K562 (cell line): Measurements from ENCODE around the gene PLD1. TPM values are rescaled to one million over a fixed set of nuclear protein-coding genes. Genes with fewer than 3 reads are reported as not detected.

Experiments used
- ATAC-seq: fragments of 200-7000 bp; cut with Tn5 transposase; 3 replicates; pipeline ENCODE4 v1.9.1; 2020; ENCODE audit warnings: moderate library complexity
- BruUV-seq: library from RNA; stranded (reverse); fragments of 400-500 nt; replicated peaks from 2 replicates; lab custom pipeline; 2021; lab: Mats Ljungman, UMichigan
- CTCF ChIA-PET: fragments of 300-600 bp; formaldehyde crosslinking; extraction: SDS; loops from one replicate; lab custom pipeline; 2021; ENCODE audit warnings: low intra/inter-chr PET ratio; lab: Yijun Ruan, JAX
- POLR2A ChIA-PET: fragments of 300-600, 350-650 bp; sonication (Branson Sonifier 250); formaldehyde crosslinking; extraction: SDS; loops from one replicate; lab custom pipeline; 2021; ENCODE audit warnings: antibody characterized with exemption, inconsistent platforms; lab: Yijun Ruan, JAX
- DNase-seq, 4 experiments: peaks; one replicate each; pipeline versions ENCODE4 v3.0.0 to v3.0.0-alpha.2; 2011 to 2018; ENCODE audit warnings: low spot score in 3 of 4, mixed read lengths in 3 of 4; ENCODE audit errors: extremely low read depth in 1 of 4
- FAIRE-seq: peaks from 2 replicates; lab custom pipeline; 2011; peaks lifted over from hg19 to GRCh38; lab: Jason Lieb, UNC
- H2AFZ ChIP-seq: 2 replicates; pipeline ENCODE4 v1.6.0; 2011; ENCODE audit warnings: low read depth, low read length, control low read depth, inconsistent platforms
- H3K27ac ChIP-seq: fragments of 200-600 bp; 3 replicates; pipeline ENCODE4 v1.8.0; 2011; ENCODE audit warnings: low read depth, mild to moderate bottlenecking, control low read depth, inconsistent platforms, low read length, moderate library complexity, mixed read lengths; ENCODE audit errors: extremely low read depth
- H3K27me3 ChIP-seq, 2 experiments: fragments of 300-600 bp in 1 of 2; 2 replicates in 1 of 2; 3 replicates in 1 of 2; pipeline versions ENCODE4 v1.6.0 to v1.8.0; 2011; ENCODE audit warnings: inconsistent platforms in 2 of 2, low read length in 2 of 2, mild to moderate bottlenecking in 1 of 2, mixed read lengths in 1 of 2, moderate library complexity in 1 of 2; ENCODE audit not compliant: control insufficient read depth in 2 of 2, insufficient read depth in 2 of 2
- H3K36me3 ChIP-seq: fragments of 300-600 bp; 3 replicates; pipeline ENCODE4 v1.8.0; 2011; ENCODE audit warnings: mild to moderate bottlenecking, low read length, inconsistent platforms; ENCODE audit not compliant: control insufficient read depth, insufficient read depth
- H3K4me1 ChIP-seq, 2 experiments: fragments of 200-600 bp in 1 of 2; replicated peaks in 1 of 2; 2 replicates in 1 of 2; 3 replicates in 1 of 2; pipeline versions ENCODE4 v1.5.1 to v1.8.0; 2011; ENCODE audit warnings: inconsistent platforms in 2 of 2, low read length in 2 of 2, mild to moderate bottlenecking in 1 of 2, mixed read lengths in 1 of 2, moderate library complexity in 1 of 2; ENCODE audit not compliant: control insufficient read depth in 2 of 2, insufficient read depth in 2 of 2
- H3K4me2 ChIP-seq: 2 replicates; pipeline ENCODE4 v1.6.1; 2011; ENCODE audit warnings: low read length, control low read depth, inconsistent platforms, mixed read lengths; ENCODE audit not compliant: insufficient read depth
- H3K4me3 ChIP-seq: fragments of 200-600 bp; sonication (generic), shearing (Covaris generic); 2 replicates; pipeline ENCODE4 v1.5.1; 2016; ENCODE audit warnings: control low read depth, inconsistent platforms
- H3K79me2 ChIP-seq: fragments of 200-600 bp; 3 replicates; pipeline ENCODE4 v1.8.0; 2011; ENCODE audit warnings: low read length, inconsistent platforms; ENCODE audit not compliant: control insufficient read depth, insufficient read depth
- H3K9ac ChIP-seq, 2 experiments: 2 replicates each; pipeline versions ENCODE4 v1.6.0 to v1.6.1; 2011; ENCODE audit warnings: low read depth in 2 of 2, low read length in 2 of 2, control low read depth in 1 of 2, inconsistent platforms in 1 of 2, mild to moderate bottlenecking in 1 of 2, mixed read lengths in 1 of 2; ENCODE audit not compliant: insufficient read depth in 1 of 2
- H3K9me1 ChIP-seq: one replicate; pipeline ENCODE4 v1.6.0; 2011; ENCODE audit warnings: inconsistent platforms, mild to moderate bottlenecking, low read length, moderate library complexity; ENCODE audit not compliant: control insufficient read depth, insufficient read depth
- H3K9me3 ChIP-seq: replicated peaks from 2 replicates; pipeline ENCODE4 v1.5.1; 2011; ENCODE audit warnings: low read depth, low read length, inconsistent platforms; ENCODE audit not compliant: control insufficient read depth, insufficient read depth
- H4K20me1 ChIP-seq: replicated peaks from 2 replicates; pipeline ENCODE4 v1.6.1; 2011; ENCODE audit warnings: low read length, inconsistent platforms, mixed read lengths; ENCODE audit not compliant: control insufficient read depth, insufficient read depth
- ATF3 ChIP-seq, 2 experiments: fragments of 450-650 bp in 1 of 2; sonication (generic) in 1 of 2; formaldehyde crosslinking in 1 of 2; IDR thresholded peaks in 1 of 2; conservative IDR thresholded peaks in 1 of 2; 2 replicates each; pipeline versions ENCODE4 v1.6.1 to v1.8.1; 2016 to 2023; ENCODE audit warnings: mild to moderate bottlenecking in 2 of 2, moderate library complexity in 2 of 2, inconsistent platforms in 1 of 2, missing genetic modification reagents in 1 of 2
- ATF7 ChIP-seq: fragments of 450-650 bp; IDR thresholded peaks from 2 replicates; pipeline ENCODE4 v1.7.1; 2014; ENCODE audit warnings: mild to moderate bottlenecking, moderate library complexity
- BCLAF1 ChIP-seq, 2 experiments: fragments of 450-650 bp in 1 of 2; IDR thresholded peaks; 2 replicates each; pipeline ENCODE4 v1.6.1; 2011 to 2017; ENCODE audit warnings: low read depth in 2 of 2, antibody characterized with exemption in 1 of 2, borderline replicate concordance in 1 of 2, low read length in 1 of 2, mild to moderate bottlenecking in 1 of 2, mixed read lengths in 1 of 2; ENCODE audit not compliant: control insufficient read depth in 1 of 2
- CEBPG ChIP-seq, 3 experiments: fragments of 200-800 bp in 1 of 3; sonication (Bioruptor generic) in 1 of 3; sonication (generic) in 1 of 3; formaldehyde crosslinking in 1 of 3; IDR thresholded peaks in 2 of 3; conservative IDR thresholded peaks in 1 of 3; 2 replicates each; pipeline versions ENCODE4 v1.6.1 to v1.8.0; 2016 to 2022; ENCODE audit warnings: missing compliant biosample characterization in 2 of 3, missing genetic modification characterization in 2 of 3, mild to moderate bottlenecking in 1 of 3, missing genetic modification reagents in 1 of 3
- HMG20B ChIP-seq: fragments of 250-450 bp; sonication (Bioruptor Pico); IDR thresholded peaks from 2 replicates; pipeline ENCODE4 v1.5.0; 2021; ENCODE audit warnings: mild to moderate bottlenecking
- MEF2D ChIP-seq: conservative IDR thresholded peaks from 2 replicates; pipeline ENCODE4 v1.6.1; 2016; ENCODE audit warnings: low read depth, missing genetic modification characterization, missing compliant biosample characterization
- U2AF2 ChIP-seq: fragments of 200-400 bp; formaldehyde crosslinking; optimal IDR thresholded peaks from 2 replicates; pipeline ENCODE3; 2017; ENCODE audit warnings: low read depth, mild to moderate bottlenecking, low read length
- ZNF175 ChIP-seq: fragments of 200-800 bp; sonication (Bioruptor generic); IDR thresholded peaks from 2 replicates; pipeline ENCODE4 v1.6.1; 2016; ENCODE audit warnings: low read depth, mild to moderate bottlenecking, missing genetic modification characterization, missing compliant biosample characterization
- ZNF316 ChIP-seq: fragments of 450-650 bp; IDR thresholded peaks from 2 replicates; pipeline ENCODE4 v1.6.1; 2016
- ZNF589 ChIP-seq: fragments of 200-800 bp; sonication (Bioruptor generic); IDR thresholded peaks from 2 replicates; pipeline ENCODE4 v1.6.1; 2016; ENCODE audit warnings: low read depth, missing genetic modification characterization, missing compliant biosample characterization
- ZNF668 ChIP-seq: fragments of 250-450 bp; sonication (Bioruptor Pico); IDR thresholded peaks from 2 replicates; pipeline ENCODE4 v1.8.0; 2022; ENCODE audit warnings: mild to moderate bottlenecking, inconsistent platforms
- WGBS: fragments of 100-300 bp; shearing (Covaris generic); methylation state at CpG from one replicate; pipeline ENCODE4 v1.1.6; 2016; ENCODE audit warnings: low coverage, mixed read lengths; ENCODE audit not compliant: insufficient coverage; ENCODE audit errors: missing lambda C conversion rate; 5-methylcytosine and 5-hydroxymethylcytosine counted together
- in situ Hi-C: fragments of 300-500 bp; cut with MboI; formaldehyde crosslinking; loops from 4 replicates; pipeline ENCODE4 v1.15.0; 2018; ENCODE audit warnings: inconsistent platforms, mixed read lengths
- intact Hi-C: fragments of 100-400 bp; cut with micrococcal nuclease; formaldehyde crosslinking; loops from 2 replicates; pipeline ENCODE4 v1.14.2; 2022
- polyA plus RNA-seq, 8 experiments: library from polyadenylated mRNA; depleted of rRNA in 4 of 8; stranded (reverse) in 5 of 8; unstranded in 3 of 8; fragments of >200 nt; fragmentation: Nextera tagmentation in 2 of 8; fragmentation: Illumina TruSeq in 1 of 8; extraction: Ambion mirVana in 2 of 8; extraction: Trizol in 1 of 8; gene quantifications; 2 replicates each; pipeline versions ENCODE4 v1.2.1 to v1.2.3, GENCODE V29; 2011 to 2014; ENCODE audit warnings: inconsistent platforms in 1 of 8, missing spikeins in 1 of 8
- total RNA-seq, 7 experiments: library from RNA; depleted of rRNA in 6 of 7; stranded (reverse); fragments of >200 nt in 6 of 7; fragmentation: Illumina TruSeq in 2 of 7; extraction: Trizol in 2 of 7; gene quantifications; 2 replicates each; pipeline versions ENCODE4 v1.2.1 to v1.2.3, GENCODE V29; 2011 to 2021; ENCODE audit warnings: low replicate concordance in 1 of 7
- TF ChIP-seq, protein P1 (sequence below): fragments of 450-650 bp; IDR thresholded peaks from 2 replicates; pipeline ENCODE4 v1.6.1; 2016; ENCODE audit warnings: missing biosample characterization, missing genetic modification characterization

The PLD1 gene
- total and polyA plus RNA-seq, 9 of the 15 experiments (the other 6 are each of a cell fraction or from before 2014, with no cell fraction given), result 8.4 to 26.1 (median 18.6) TPM

DNA sequence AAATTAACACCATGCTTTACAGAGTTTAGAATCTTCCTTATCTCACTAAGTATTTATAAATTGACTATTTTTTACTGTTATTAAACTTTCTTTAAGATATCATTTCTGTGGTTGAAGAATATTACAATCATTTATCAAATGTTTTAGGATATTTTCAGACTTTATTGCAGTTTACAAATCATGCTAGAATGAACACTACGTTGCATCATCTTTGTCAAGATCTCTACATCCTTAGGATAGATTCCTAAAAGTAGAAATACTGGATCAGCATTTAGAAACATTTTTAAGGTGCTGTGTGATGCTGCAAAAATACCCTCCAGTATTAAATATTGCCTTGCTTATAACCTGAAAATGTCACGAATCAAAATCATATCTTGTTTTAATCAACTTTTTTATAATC, 2.5 kb upstream of the PLD1 start (continued):
- TF ChIP-seq, protein P1, sequence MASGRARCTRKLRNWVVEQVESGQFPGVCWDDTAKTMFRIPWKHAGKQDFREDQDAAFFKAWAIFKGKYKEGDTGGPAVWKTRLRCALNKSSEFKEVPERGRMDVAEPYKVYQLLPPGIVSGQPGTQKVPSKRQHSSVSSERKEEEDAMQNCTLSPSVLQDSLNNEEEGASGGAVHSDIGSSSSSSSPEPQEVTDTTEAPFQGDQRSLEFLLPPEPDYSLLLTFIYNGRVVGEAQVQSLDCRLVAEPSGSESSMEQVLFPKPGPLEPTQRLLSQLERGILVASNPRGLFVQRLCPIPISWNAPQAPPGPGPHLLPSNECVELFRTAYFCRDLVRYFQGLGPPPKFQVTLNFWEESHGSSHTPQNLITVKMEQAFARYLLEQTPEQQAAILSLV (tag), result peak; percentile 47; the same call in 1 of the 2 replicates
- TF ChIP-seq HMG20B (no peak), ATF7 (peak; percentile 36; the same call in 1 of the 2 replicates), ZNF316 (peak; percentile 48; the same call in 1 of the 2 replicates), ZNF175 (CRISPR knock-in tag) (no peak), ATF3 (IDR thresholded peaks at IDR 0.05) (peak; percentile 94), ATF3 (CRISPR knock-in tag; conservative IDR thresholded peaks at IDR 0.05) (no peak), CEBPG (CRISPR knock-in tag; IDR thresholded peaks at IDR 0.05) (peak; percentile 46; the same call in 1 of the 2 replicates), CEBPG (tag; conservative IDR thresholded peaks at IDR 0.05 in 1 of 2, IDR thresholded peaks at IDR 0.05 in 1 of 2) (peak; percentile 88 to 95)
- TF ChIP-seq, all 486 proteins: peak for 16

DNA sequence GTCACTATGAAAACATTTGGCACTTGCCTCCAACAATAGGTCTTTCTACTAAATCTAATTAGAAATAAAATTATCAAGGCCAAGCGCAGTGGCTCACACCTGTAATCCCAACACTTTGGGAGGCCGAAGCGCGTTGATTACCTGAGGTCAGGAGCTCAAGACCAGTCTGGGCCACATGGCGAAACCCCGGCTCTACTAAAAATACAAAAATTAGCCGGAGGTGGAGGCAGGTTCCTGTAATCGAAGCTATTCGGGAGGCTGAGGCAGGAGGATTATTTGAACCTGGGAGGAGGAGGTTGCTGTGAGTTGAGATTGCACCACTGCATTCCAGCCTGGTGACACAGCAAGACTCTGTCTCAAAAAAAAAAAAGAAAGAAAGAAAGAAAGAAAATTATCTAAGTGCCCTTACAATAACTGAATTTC, 1.6 kb upstream of the PLD1 start:
- FAIRE-seq, result no peak
- no peak overlapping the region for H3K4me3 ChIP-seq
- H3K9ac ChIP-seq, result peak overlapping the region in 1 of 2 experiments; percentile 74; a peak in 2 of 4 replicates
- H3K27me3 ChIP-seq, result no peaks in the 10 kb centered on the region
- in situ Hi-C loops, result no loop called here
- peaks cover 36% of the 10 kb centered on the region for H3K79me2 ChIP-seq
- no TSS peak for BruUV-seq
- H3K27ac ChIP-seq, result peak overlapping the region; percentile 84; the same call in 2 of the 3 replicates
- H3K36me3 ChIP-seq, result no peaks in the 10 kb centered on the region
- H3K9me3 ChIP-seq, result no peaks in the 10 kb centered on the region
- peak overlapping the region; percentile 92; the same call in 1 of the 2 replicates for H3K4me2 ChIP-seq
- ATAC-seq, result no peak
- ChIA-PET CTCF (no interaction called here), POLR2A (interaction anchor here (1.0 to 1.2 kb wide), 3 partner anchors 9 to 13 kb away, joined by 3 to 5 read pairs (median 4); no protein-coding TSS in a partner anchor)
- H3K9me1 ChIP-seq, result no peaks in the 10 kb centered on the region
- DNase-seq, result no peak
- peaks cover 20 to 43% of the 10 kb centered on the region in 2 experiments for H3K4me1 ChIP-seq
- no peaks in the 10 kb centered on the region for H4K20me1 ChIP-seq
- 50% methylated on average over 9 of the region's 9 CpGs for WGBS
- H2AFZ ChIP-seq, result peak overlapping the region; percentile 24; the same call in 1 of the 2 replicates
- intact Hi-C loops, result loop anchor here (5.0 kb wide), 2 partner anchors 150 to 350 kb away; partner anchors contain the start of gene TNIK
- no peak for TF ChIP-seq U2AF2
- TF ChIP-seq ZNF668 (CRISPR knock-in tag), result no peak
- no peak for TF ChIP-seq MEF2D (tag)
- TF ChIP-seq BCLAF1 (IDR thresholded peaks at IDR 0.05; ENCODE audit: borderline replicate concordance in 1 of 2, control insufficient read depth in 1 of 2, low read depth in 2 of 2, low read length in 1 of 2), result no peak
- TF ChIP-seq ZNF589, result no peak
